Muscle layer of colon (tissue), 2 donors: ENCODE results near the gene EFEMP1.
A peak's percentile ranks its signal among the peaks of the same experiment; 100 is the strongest.

ENCODE experiments used
- H3K27ac ChIP-seq: one replicate; pipeline ENCODE4 v1.7.0; 2013; ENCODE audit warnings: low read depth, mild to moderate bottlenecking, low read length, moderate library complexity
- H3K27me3 ChIP-seq, 2 donors: one replicate each; pipeline ENCODE4 v1.7.0; 2013; ENCODE audit warnings: low read length in 2 of 2, mild to moderate bottlenecking in 2 of 2; ENCODE audit not compliant: insufficient read depth in 2 of 2, control insufficient read depth in 1 of 2
- H3K36me3 ChIP-seq: one replicate; pipeline ENCODE4 v1.7.0; 2013; ENCODE audit warnings: mild to moderate bottlenecking, low read length; ENCODE audit not compliant: insufficient read depth
- H3K4me1 ChIP-seq: one replicate; pipeline ENCODE4 v1.7.0; 2013; ENCODE audit warnings: mild to moderate bottlenecking, low read length; ENCODE audit not compliant: insufficient read depth
- H3K4me3 ChIP-seq, 2 donors: one replicate each; pipeline ENCODE4 v1.7.0; 2013; ENCODE audit warnings: low read length in 2 of 2, low read depth in 1 of 2, mild to moderate bottlenecking in 1 of 2, moderate library complexity in 1 of 2
- H3K9ac ChIP-seq: one replicate; pipeline ENCODE4 v1.7.0; 2013; ENCODE audit warnings: low read length
- H3K9me3 ChIP-seq: one replicate; pipeline ENCODE4 v1.7.0; 2013; ENCODE audit warnings: mild to moderate bottlenecking, low read length
- donor health status: abdominal sarcoma.
- donor health status: Adenocarcinoma of cecum.

EFEMP1 gene

GRCh38 chr2:55929476-55929875 is 5.9 kb upstream of the EFEMP1 start:
- Histone ChIP-seq H3K27ac (no peak overlapping the region), H3K36me3 (no peaks in the 10 kb centered on the region), H3K9me3 (no peaks in the 10 kb centered on the region), H3K27me3 (no peaks in the 10 kb centered on the region), H3K4me3 (no peak overlapping the region), H3K4me1 (no peaks in the 10 kb centered on the region), H3K9ac (no peak overlapping the region)

GRCh38 chr2:55926974-55927373 is 3.4 kb upstream of the EFEMP1 start:
- H3K36me3 ChIP-seq: no peaks in the 10 kb centered on the region
- H3K27ac ChIP-seq: no peak overlapping the region
- no peak overlapping the region for H3K4me3 ChIP-seq
- H3K9me3 ChIP-seq: no peaks in the 10 kb centered on the region
- H3K4me1 ChIP-seq: peaks cover 4% of the 10 kb centered on the region
- peaks cover 6 to 11% of the 10 kb centered on the region in 2 donors for H3K27me3 ChIP-seq
- no peak overlapping the region for H3K9ac ChIP-seq

- no peak overlapping the region for H3K27ac ChIP-seq
- H3K27me3 ChIP-seq: peaks cover 6 to 11% of the 10 kb centered on the region in 2 donors
- no peaks in the 10 kb centered on the region for H3K9me3 ChIP-seq
- no peaks in the 10 kb centered on the region for H3K36me3 ChIP-seq
- H3K4me3 ChIP-seq: no peak overlapping the region
- no peak overlapping the region for H3K9ac ChIP-seq
- peaks cover 4% of the 10 kb centered on the region for H3K4me1 ChIP-seq
These were observed 2.7 kb upstream of the EFEMP1 start for GRCh38 chr2:55926246-55926645.

GRCh38 chr2:55923982-55924321 is 370 bp upstream of the EFEMP1 start:
- Histone ChIP-seq H3K4me3 (peak overlapping the region; percentile 63 to 67), H3K9me3 (no peaks in the 10 kb centered on the region), H3K4me1 (peaks cover 4% of the 10 kb centered on the region), H3K9ac (no peak overlapping the region), H3K27me3 (peaks cover 6 to 11% of the 10 kb centered on the region in 2 donors), H3K27ac (no peak overlapping the region), H3K36me3 (no peaks in the 10 kb centered on the region)

- no peaks in the 10 kb centered on the region for H3K36me3 ChIP-seq
- H3K27me3 ChIP-seq: peaks cover 6 to 11% of the 10 kb centered on the region in 2 donors
- no peak overlapping the region for H3K9ac ChIP-seq
- peak overlapping the region; percentile 63 to 67 for H3K4me3 ChIP-seq
- no peaks in the 10 kb centered on the region for H3K9me3 ChIP-seq
- H3K4me1 ChIP-seq: peaks cover 4% of the 10 kb centered on the region
- no peak overlapping the region for H3K27ac ChIP-seq
These were observed 1.2 kb downstream of the EFEMP1 start for GRCh38 chr2:55922291-55922907.

- Histone ChIP-seq H3K9me3 (no peaks in the 10 kb centered on the region), H3K27me3 (peaks cover 6 to 11% of the 10 kb centered on the region in 2 donors), H3K27ac (no peak overlapping the region), H3K36me3 (no peaks in the 10 kb centered on the region), H3K9ac (no peak overlapping the region), H3K4me1 (peaks cover 4% of the 10 kb centered on the region), H3K4me3 (no peak overlapping the region)
These were observed 4.0 kb downstream of the EFEMP1 start for GRCh38 chr2:55919574-55919973.

GRCh38 chr2:55918856-55919255 is 4.7 kb downstream of the EFEMP1 start:
- H3K27ac ChIP-seq: no peak overlapping the region

GRCh38 chr2:55917713-55918390 is 5.7 kb downstream of the EFEMP1 start:
- Histone ChIP-seq H3K27me3 (no peaks in the 10 kb centered on the region), H3K4me3 (no peak overlapping the region), H3K4me1 (no peaks in the 10 kb centered on the region), H3K27ac (no peak overlapping the region), H3K9me3 (no peaks in the 10 kb centered on the region), H3K9ac (no peak overlapping the region), H3K36me3 (no peaks in the 10 kb centered on the region)

More at GRCh38 chr2:55918856-55919255, 4.7 kb downstream of the EFEMP1 start:
- Histone ChIP-seq H3K36me3 (no peaks in the 10 kb centered on the region), H3K4me1 (no peaks in the 10 kb centered on the region), H3K4me3 (no peak overlapping the region), H3K27me3 (peaks cover 6 to 9% of the 10 kb centered on the region in 2 donors), H3K9me3 (no peaks in the 10 kb centered on the region), H3K9ac (no peak overlapping the region)

- H3K36me3 ChIP-seq: no peaks in the 10 kb centered on the region
- H3K27me3 ChIP-seq: no peaks in the 10 kb centered on the region
- no peak overlapping the region for H3K9ac ChIP-seq
- no peak overlapping the region for H3K4me3 ChIP-seq
- H3K4me1 ChIP-seq: no peaks in the 10 kb centered on the region
- H3K27ac ChIP-seq: no peak overlapping the region
- no peaks in the 10 kb centered on the region for H3K9me3 ChIP-seq
These were observed 6.5 kb downstream of the EFEMP1 start for GRCh38 chr2:55917117-55917516.

GRCh38 chr2:55916473-55917049 is 7.0 kb downstream of the EFEMP1 start:
- no peak overlapping the region for H3K4me3 ChIP-seq

GRCh38 chr2:55914786-55915185 is 8.8 kb downstream of the EFEMP1 start:
- Histone ChIP-seq H3K27ac (no peak overlapping the region), H3K36me3 (no peaks in the 10 kb centered on the region), H3K4me1 (no peaks in the 10 kb centered on the region), H3K9me3 (no peaks in the 10 kb centered on the region), H3K9ac (no peak overlapping the region), H3K4me3 (no peak overlapping the region), H3K27me3 (no peaks in the 10 kb centered on the region)

More at GRCh38 chr2:55916473-55917049, 7.0 kb downstream of the EFEMP1 start:
- Histone ChIP-seq H3K36me3 (no peaks in the 10 kb centered on the region), H3K9me3 (no peaks in the 10 kb centered on the region), H3K4me1 (no peaks in the 10 kb centered on the region), H3K9ac (no peak overlapping the region), H3K27ac (no peak overlapping the region), H3K27me3 (no peaks in the 10 kb centered on the region)
